Tongue (tissue), 2 donors: Measurements from ENCODE around the gene SLC5A1. TPM values are rescaled to one million over a fixed set of nuclear protein-coding genes. Genes with fewer than 3 reads are reported as not detected.
"Not testable (repeated sequence)": the region's sequence is repeated elsewhere in the genome, so short reads cannot be mapped to it uniquely, and the experiment has no call there.

Experiments
- DNase-seq: peaks from one replicate; pipeline ENCODE4 v3.0.0-alpha.2; 2015
- total RNA-seq: library from RNA; depleted of rRNA; stranded (reverse); fragments of >200 nt; gene quantifications from one replicate; pipeline ENCODE4 v1.2.3, GENCODE V29; 2014

The SLC5A1 gene
- total RNA-seq, 1 donor from 2014 or later: 2.4 TPM

DNA sequence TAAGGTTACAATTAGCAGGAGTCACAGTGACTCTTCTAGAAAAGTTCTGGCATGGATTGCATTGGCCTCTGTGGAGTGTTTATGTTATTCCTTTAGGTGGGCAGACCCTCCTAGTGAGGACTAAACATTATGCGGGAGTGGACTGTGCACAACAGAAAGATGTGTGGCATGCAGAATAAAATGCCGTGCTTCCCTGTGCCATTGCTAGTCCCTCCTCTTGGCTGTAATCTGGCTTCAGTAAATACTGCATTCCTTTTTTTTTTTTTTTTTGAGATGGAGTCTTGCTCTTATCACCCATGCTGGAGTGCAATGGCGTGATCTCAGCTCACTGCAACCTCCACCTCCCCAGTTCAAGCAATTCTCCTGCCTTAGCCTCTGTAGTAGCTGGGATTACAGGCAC lies 45.0 kb downstream of the SLC5A1 start:
- DNase-seq: no peak

DNA sequence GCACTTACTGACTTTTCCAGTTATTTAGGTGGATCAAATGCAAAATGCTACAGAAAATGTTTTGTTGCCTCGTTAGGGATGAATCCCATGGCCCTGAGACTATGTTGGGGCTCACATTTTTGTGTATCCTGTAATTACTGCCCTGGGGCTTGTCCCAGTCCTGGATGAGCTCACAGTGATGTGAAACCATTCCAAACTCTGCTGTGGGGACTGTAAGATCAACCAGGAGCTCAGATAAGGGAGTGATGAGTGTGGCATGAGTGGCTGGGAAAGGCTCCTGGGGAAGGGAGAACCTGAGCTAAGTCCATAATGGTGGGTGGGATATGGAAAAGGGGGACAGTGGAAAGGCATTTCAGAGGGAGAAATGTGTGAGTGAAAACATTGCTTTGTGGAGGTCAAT lies 54.0 kb downstream of the SLC5A1 start:
- no peak for DNase-seq

DNA sequence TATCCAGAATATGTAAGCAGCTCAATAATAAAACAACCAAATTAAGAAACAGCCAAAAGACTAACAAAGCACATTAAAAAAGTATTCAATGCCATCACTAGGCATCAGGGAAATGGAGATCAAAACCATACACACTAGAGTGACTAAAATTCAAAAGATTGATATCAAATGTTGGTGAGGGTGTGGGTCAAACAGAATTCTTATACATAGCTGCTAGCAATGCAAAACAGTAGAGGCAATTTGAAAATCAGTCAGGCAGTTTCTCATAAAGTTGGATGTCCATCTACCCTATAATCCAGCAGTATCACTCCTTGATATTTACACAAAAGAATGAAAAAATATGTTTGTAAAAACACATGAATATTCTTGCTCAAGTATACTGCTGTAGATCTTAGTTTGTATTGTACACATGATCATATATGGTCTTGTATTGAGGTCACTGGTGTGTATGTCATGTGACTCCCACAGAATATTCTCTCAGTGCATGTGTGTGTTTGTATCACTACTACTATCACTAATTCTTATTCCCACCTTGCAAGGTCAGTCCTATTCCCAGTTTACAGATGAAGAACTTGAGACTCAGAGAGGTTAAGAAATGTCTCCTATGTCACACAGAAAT lies 54.9 kb downstream of the SLC5A1 start:
- DNase-seq: no peak

DNA sequence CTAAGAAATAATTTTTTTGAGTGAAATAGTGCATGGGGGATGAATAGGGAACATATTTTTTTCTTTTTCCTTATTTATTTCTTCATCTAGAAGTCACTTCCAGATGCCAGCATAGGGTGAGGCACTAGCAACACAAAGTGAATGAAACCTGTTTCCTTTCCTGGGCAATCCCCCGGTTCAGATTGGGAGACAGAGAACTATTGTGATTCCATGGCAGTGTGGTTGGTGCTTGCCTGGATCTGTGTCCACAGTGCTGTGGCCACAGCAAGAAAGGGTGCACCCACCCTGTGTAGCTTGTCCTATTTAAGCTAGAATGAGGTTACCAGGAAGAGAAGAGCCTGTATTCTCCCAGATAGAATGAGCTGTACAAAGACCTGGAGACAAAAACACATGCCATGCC lies 57.6 kb downstream of the SLC5A1 start:
- no peak for DNase-seq

GRCh38 chr22:32103658-32104315 lies 60.7 kb downstream of the SLC5A1 start:
- peak; percentile 13 for DNase-seq

DNA sequence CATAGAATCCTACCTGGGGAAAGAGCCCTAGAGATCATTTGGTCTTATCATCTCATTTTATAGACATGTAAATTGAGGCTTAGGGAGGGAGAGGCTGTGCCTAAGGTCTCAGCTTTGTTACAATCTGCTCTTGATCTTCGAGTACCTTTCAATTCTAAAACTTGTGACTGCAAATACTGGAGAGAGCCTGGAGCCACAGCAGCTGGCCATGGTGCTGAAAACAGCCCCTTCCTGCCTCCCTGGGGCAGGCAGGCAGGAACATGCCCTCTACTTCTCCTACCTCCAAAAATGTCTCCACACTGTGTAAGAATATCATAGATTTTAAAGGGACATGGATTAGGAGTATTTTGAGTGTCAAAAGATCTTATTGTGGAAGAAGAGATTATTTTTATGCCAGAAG lies 63.9 kb downstream of the SLC5A1 start:
- DNase-seq: peak; percentile 35

- no peak for DNase-seq
Measured at GRCh38 chr22:32112380-32112779, 69.3 kb downstream of the SLC5A1 start.

- DNase-seq: no peak
Measured at GRCh38 chr22:32119568-32120235, 76.6 kb downstream of the SLC5A1 start.

DNA sequence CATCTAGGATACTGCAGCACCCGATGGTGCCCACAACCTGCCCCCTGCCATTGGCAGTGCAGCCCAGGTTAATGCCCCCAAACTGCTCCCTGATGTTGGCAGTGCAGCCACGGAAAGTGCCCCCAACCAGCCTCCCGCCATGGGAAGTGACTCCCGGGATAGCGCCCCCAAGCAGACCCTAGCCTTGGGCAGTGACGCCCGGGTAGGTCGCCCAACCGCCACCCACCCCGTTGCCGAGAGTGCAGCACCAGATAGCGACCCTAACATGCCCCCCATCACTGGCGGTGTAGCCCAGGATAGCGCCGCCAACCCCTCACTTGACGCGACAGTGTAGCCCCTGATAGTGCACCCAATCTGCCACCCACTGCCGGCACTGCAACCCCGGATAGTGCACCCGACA lies 77.5 kb downstream of the SLC5A1 start:
- DNase-seq: no peak

- DNase-seq: no peak
Measured at GRCh38 chr22:32122899-32123298, 79.8 kb downstream of the SLC5A1 start.

GRCh38 chr22:32123657-32124056 lies 80.6 kb downstream of the SLC5A1 start:
- DNase-seq: no peak

DNA sequence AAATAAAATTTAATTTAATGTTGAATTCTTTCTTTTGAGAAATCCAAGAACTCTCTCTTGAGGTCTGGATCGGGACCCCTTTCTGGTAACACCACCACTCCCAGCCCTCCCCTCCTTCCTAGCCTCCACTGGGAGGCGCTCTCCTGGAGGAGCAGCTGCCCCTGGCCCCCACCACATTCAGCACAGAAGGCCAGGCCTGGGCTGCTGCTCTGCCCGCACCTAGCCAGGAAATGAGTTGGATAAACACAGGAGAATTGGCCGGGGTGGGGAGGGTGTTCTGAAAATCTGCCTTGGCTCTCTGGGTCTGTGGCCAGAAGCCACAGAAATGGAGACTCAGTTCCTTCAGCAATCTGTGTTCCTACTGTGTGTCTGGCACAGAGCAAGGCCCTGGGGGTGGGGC lies 84.8 kb downstream of the SLC5A1 start:
- no peak for DNase-seq

DNA sequence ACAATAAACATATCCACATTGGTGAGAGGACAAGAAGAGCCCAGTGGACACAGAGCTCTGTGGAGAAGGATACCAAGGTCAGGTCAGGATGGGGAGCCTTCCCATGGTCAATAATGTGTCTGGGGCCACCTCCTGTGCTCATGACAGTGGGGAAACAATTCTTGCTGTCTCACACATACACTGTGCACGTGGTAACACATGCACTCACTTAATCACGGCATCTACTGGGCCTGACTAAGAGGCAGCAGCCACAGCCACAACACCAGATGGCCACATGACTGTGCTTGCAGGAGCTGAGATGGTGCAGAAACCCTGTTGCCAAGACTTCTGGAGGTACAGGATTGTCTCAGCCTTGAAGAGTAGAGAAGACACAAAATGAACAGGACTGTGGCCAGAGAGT lies 87.4 kb downstream of the SLC5A1 start:
- DNase-seq: no peak

GRCh38 chr22:32132126-32132525 lies 89.1 kb downstream of the SLC5A1 start:
- DNase-seq: no peak

DNA sequence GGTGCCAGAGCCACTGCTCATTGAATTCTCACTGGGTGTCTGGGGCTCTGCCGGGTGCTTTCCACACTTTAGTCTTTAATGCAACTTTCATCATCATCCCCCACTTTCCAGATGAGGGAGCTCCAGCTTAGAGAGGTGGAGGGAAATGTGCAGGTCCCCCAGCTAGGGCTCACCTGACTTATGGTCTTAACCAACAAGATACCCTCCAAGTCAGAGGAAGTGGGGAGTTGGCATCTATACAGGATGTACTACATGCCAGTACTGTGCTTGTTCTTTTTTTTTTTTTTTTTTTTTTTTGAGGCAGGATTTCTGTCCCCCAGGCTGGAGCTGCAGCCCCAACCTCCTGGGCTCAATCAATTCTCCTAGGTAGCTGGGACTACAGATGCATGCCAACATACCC lies 89.7 kb downstream of the SLC5A1 start:
- DNase-seq: no peak

DNA sequence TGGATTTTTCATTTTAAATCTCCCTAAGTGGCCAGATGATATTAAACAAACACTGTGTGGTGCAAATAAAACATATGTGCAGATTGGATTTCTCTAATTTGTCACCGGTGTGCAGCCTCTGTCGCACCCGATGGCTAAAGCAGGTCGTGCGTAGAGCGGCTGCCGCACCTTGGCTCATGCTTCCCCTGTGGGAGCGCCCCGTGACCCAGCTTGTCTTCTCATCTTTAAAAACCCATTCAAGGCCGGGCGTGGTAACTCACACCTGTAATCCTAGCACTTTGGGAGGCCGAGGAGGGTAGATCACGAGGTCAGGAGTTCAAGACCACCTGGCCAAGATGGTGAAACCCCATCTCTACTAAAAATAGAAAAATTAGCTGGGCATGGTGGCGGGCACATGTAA lies 91.7 kb downstream of the SLC5A1 start:
- DNase-seq: not testable (repeated sequence)

DNA sequence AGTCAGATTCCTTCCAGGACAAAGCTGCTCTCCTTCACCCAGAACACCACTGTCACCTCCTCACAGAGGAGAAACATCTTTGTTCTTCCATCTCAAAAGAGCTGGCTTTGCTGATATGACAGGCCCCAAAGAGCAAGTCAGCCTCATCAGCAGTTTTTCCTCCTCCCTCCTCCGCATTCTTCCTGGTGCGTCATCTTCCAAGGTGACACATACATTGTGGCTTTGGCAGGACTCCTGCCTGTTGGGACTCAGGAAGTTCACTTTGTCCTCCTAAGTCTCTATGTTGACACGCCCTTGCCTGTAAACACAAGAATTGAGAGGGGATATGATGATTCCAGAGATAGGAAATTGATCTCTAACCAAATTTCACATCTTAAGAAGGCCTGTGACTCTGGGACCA lies 92.9 kb downstream of the SLC5A1 start:
- DNase-seq: not testable (repeated sequence)

DNA sequence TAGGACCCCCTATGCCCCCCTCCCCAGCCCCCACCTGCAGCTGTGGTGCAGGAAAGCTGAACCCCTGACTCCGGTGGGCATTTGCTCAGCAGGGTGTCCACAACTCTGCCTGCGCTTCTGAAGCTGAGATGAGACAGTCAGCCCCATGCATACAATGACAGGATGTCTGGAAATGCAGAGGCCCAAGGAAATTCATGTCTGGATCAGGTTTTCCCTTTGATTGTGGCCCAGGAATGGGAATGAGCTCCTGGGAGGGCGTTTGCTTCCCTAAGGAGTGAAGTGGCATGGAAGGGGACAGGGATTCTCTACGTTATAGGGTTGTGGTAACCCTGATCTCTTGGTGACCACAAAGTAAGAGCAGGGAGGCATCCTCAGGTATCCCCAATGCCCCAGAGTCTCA lies 93.8 kb downstream of the SLC5A1 start:
- DNase-seq: not testable (repeated sequence)

DNA sequence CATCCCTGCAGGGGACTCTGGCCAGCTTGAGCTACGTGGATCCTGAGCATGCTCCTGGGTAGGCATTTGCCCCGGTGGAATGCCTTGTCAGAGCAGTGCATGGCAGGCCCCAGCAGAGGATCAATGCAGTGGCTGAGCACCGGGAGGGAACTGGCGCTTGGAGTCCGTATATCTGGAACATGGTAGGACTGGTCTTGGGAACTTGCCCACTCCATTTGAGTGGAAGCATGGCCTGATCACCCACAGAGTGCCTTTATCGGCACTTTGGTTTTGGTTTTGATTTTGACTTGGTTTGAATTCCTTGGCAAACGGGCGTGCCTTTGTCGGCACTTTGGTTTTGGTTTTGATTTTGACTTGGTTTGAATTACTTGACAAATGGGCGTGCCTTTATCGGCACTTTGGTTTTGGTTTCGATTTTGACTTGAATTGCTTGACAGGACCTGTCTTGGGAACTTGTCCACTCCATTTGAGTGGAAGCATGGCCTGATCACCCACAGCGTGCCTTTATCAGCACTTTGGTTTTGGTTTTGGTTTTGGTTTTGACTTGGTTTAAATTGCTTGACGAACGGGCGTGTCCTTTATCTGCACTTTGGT lies 94.8 kb downstream of the SLC5A1 start:
- DNase-seq: not testable (repeated sequence)

DNA sequence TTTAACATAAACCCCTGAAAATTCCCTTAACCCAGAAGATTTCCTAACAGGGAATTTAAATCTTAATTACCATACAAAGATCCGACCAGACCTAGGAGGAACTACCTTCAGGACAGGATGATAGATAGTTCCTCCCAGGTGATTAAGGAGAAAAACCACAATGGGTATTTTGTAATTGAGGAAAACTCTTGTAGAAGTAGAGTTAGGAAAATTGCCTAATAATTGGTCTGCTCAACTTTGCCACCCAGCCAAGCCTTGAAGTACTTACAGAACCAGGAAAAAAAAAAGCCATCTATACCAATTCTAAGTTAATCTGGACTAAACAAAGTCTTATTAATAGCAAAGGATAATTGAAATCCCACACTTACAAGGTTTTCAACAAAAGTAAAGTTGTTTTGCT lies 95.5 kb downstream of the SLC5A1 start:
- not testable (repeated sequence) for DNase-seq

DNA sequence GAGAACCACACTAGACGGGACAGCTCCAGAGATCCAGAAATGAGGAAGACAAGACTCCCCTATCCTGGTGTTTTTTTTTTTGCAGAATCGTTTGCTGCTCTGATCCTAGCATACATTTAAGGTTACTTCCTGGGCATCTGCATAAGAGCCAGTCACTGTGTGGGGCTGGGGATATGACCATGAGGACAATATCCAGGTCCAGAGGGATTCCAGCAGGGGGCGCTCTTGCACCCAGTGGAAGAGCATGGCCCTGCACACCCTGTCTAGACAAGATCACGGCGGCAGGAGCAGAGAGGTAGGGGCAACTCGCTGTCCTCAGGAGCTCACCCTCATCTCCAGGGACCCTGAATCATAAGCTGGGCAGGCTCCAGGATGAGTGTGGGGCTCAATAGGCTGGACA lies 97.6 kb downstream of the SLC5A1 start:
- DNase-seq: not testable (repeated sequence)

- DNase-seq: no peak
Measured at GRCh38 chr22:32142600-32142999, 99.5 kb downstream of the SLC5A1 start.

DNA sequence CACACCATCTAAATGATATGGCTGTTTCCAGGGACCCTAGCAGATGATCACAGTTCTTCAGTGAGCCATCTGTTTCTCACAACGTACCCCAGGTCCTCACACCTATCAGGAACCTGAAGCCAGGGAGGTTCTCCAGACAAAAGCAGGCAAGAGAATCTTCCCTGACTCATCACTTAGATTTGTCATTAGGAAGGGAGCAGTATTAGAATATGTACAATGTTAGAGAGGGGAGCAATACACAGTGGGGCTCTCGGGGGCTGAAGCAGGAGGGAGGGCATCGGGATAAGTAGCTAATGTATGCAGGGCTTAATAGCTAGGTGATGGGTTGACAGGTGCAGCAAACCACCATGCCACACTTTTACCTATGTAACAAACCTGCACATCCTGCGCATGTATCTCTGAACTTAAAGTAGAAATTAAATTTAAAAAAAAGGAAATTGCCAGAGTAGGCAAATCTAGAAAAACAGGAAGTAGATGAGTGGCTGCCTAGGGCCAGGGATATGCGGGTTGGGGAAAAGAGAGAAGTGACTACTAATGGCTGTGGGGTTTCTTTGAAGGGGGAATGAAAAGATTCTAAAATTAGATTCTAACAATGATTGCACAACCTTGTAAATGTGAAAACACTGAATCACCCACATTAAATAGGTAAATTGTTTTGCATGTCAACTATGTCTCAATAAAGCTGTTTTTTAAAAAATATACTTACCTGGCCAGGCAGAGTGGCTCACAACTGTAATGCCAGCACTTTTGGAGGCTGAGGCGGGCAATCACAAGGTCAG lies 101.6 kb downstream of the SLC5A1 start:
- peak; percentile 3 for DNase-seq
